Measurements from ENCODE around the gene CTSD.

DNA sequence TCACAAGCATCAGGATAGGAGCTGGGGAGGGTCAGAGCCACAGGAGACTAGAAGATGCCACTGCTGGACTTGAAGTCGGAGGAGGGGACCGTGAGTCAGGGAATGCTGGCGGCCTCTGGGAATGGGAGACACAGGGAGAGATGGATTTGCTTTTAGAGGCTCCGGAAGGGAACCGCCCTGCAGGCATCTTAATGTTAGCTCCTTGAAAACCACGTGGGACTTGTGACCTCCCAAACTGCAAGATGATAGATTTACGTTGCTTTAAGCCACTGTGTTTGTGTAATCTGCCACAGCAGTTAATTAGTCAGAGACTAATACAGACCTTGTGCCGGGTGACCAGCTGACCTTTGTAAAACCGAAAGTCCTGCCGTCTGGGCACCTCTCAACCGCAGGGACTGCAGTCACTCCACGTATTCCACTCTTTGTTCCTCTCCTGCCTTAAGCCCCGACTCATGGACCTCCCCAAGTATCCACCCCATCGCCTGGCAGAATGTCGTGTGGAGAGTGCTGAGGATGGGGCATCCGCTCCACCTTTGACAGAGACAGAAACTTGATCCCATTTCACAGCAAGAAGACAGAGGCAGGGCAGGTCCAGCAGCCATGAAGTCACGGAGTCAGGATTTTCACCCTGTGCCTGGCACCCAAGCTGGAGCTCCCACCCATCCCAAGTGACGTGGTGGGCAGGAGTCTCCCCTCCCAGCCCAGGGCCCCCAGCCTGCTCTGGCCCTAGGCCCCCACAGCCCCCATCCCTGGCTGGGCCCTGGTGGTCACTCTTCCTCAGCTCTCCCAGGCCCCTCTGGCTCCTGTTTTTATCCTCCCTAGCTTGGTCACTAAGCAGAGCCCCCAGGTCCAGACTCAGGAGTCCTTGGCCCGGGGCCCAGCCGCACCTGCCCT lies 19.4 kb upstream of the CTSD start:
- TF ChIP-seq, protein P1, sequence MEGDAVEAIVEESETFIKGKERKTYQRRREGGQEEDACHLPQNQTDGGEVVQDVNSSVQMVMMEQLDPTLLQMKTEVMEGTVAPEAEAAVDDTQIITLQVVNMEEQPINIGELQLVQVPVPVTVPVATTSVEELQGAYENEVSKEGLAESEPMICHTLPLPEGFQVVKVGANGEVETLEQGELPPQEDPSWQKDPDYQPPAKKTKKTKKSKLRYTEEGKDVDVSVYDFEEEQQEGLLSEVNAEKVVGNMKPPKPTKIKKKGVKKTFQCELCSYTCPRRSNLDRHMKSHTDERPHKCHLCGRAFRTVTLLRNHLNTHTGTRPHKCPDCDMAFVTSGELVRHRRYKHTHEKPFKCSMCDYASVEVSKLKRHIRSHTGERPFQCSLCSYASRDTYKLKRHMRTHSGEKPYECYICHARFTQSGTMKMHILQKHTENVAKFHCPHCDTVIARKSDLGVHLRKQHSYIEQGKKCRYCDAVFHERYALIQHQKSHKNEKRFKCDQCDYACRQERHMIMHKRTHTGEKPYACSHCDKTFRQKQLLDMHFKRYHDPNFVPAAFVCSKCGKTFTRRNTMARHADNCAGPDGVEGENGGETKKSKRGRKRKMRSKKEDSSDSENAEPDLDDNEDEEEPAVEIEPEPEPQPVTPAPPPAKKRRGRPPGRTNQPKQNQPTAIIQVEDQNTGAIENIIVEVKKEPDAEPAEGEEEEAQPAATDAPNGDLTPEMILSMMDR (IDR thresholded peaks at IDR 0.05), result no peak
- no peak for TF ChIP-seq POLR2A (IDR thresholded peaks at IDR 0.05)

Measured in tibial nerve (tissue), 3 donors.